Upper lobe of left lung (tissue), 6 donors: ENCODE results near the gene CTSH. TPM values are rescaled to one million over a fixed set of nuclear protein-coding genes. Genes with fewer than 3 reads are reported as not detected.
A peak's percentile ranks its signal among the peaks of the same experiment; 100 is the strongest.
"Not testable (repeated sequence)": the region's sequence is repeated elsewhere in the genome, so short reads cannot be mapped to it uniquely, and the experiment has no call there.

Experiments
- ATAC-seq, 2 donors: fragments of 200-7000 bp; cut with Tn5 transposase; one replicate each; pipeline ENCODE4 v1.9.1; 2022; ENCODE audit warnings: mild to moderate bottlenecking in 2 of 2, moderate library complexity in 2 of 2; ENCODE audit not compliant: low FRiP score in 2 of 2
- DNase-seq, 2 donors: peaks; one replicate each; pipeline ENCODE4 v3.0.0-alpha.2; 2019 to 2020
- H3K27ac ChIP-seq, 4 donors: fragments of 200-600 bp; sonication (generic); one replicate each; pipeline ENCODE4 v1.5.1; 2016 to 2019
- H3K27me3 ChIP-seq, 4 donors: fragments of 200-600 bp; sonication (generic); one replicate each; pipeline ENCODE4 v1.5.1; 2017 to 2019
- H3K36me3 ChIP-seq, 4 donors: fragments of 200-600 bp; sonication (generic); one replicate each; pipeline ENCODE4 v1.5.1; 2016 to 2019
- H3K4me1 ChIP-seq, 4 donors: fragments of 200-600 bp; sonication (generic); one replicate each; pipeline ENCODE4 v1.5.1; 2018 to 2019
- H3K4me3 ChIP-seq, 4 donors: fragments of 200-600 bp; sonication (generic); one replicate each; pipeline ENCODE4 v1.5.1; 2017 to 2019; ENCODE audit warnings: mild to moderate bottlenecking in 2 of 4, moderate library complexity in 1 of 4
- H3K9me3 ChIP-seq, 4 donors: fragments of 200-600 bp; sonication (generic); one replicate each; pipeline ENCODE4 v1.5.1; 2018 to 2019
- CTCF ChIP-seq, 6 experiments: fragments of 450-650 bp in 4 of 6; fragments of 200-600 bp in 2 of 6; sonication (generic) in 2 of 6; IDR thresholded peaks; one replicate each; pipeline ENCODE4 v1.5.1; 2016 to 2019; ENCODE audit warnings: antibody characterized with exemption in 6 of 6
- EP300 ChIP-seq, 4 donors: sonication (generic); formaldehyde crosslinking; IDR thresholded peaks; one replicate each; pipeline ENCODE4 v1.5.1; 2017; ENCODE audit warnings: antibody characterized with exemption in 4 of 4, control low read depth in 2 of 4
- POLR2A ChIP-seq, 4 donors: fragments of 450-650 bp; IDR thresholded peaks; one replicate each; pipeline ENCODE4 v1.5.1; 2016 to 2017; ENCODE audit warnings: antibody characterized with exemption in 4 of 4, mild to moderate bottlenecking in 2 of 4
- POLR2AphosphoS5 ChIP-seq, 2 donors: sonication (generic); formaldehyde crosslinking; IDR thresholded peaks; one replicate each; pipeline ENCODE4 v1.5.1; 2017; ENCODE audit warnings: antibody characterized with exemption in 2 of 2
- whole genome bisulfite sequencing, 2 donors: methylation state at CpG; one replicate each; pipeline ENCODE4 v1.1.5; 2017 to 2018; 5-methylcytosine and 5-hydroxymethylcytosine counted together
- total RNA-seq, 6 donors: library from RNA; depleted of rRNA in 4 of 6; stranded (reverse); fragments of >200 nt in 4 of 6; gene quantifications; one replicate each; pipeline versions ENCODE4 v1.1.0 to v1.2.1, GENCODE V29; 2016 to 2021
- donor health status: DM: no; HTN: no; CAD: no; lungs with moderate emphysema.
- donor health status: DM: no; HTN: yes; CAD: no; lungs with severe emphysema.

The CTSH gene
- total RNA-seq, 6 donors from 2014 or later, result 699 to 3,907 (median 1,498) TPM

- H3K9me3 ChIP-seq, result no peaks in the 10 kb centered on the region
- H3K27ac ChIP-seq, result peak overlapping the region in 1 of 4 donors; percentile 44
- DNase-seq (no peak), ATAC-seq (no peak)
- TF ChIP-seq CTCF (IDR thresholded peaks at IDR 0.05) (no peak), EP300 (IDR thresholded peaks at IDR 0.05) (no peak), POLR2A (IDR thresholded peaks at IDR 0.05) (no peak), POLR2AphosphoS5 (IDR thresholded peaks at IDR 0.05) (no peak)
- peaks cover 5 to 34% (median 22%) of the 10 kb centered on the region in 4 donors for H3K4me1 ChIP-seq
- peaks cover 15 to 95% (median 47%) of the 10 kb centered on the region in 4 donors for H3K36me3 ChIP-seq
- H3K27me3 ChIP-seq, result no peaks in the 10 kb centered on the region
- H3K4me3 ChIP-seq, result no peak overlapping the region
- WGBS, 2 donors, result 83 to 89% methylated on average over 6 of the region's 6 CpGs
Observed at GRCh38 chr15:78904599-78905358, 40.1 kb downstream of the CTSH start.

GRCh38 chr15:78902281-78903032, 42.4 kb downstream of the CTSH start:
- Histone ChIP-seq H3K27ac (peak overlapping the region; percentile 4 to 58 (median 38)), H3K36me3 (peaks cover 25 to 98% (median 58%) of the 10 kb centered on the region in 4 donors), H3K4me1 (peaks cover 5 to 27% (median 22%) of the 10 kb centered on the region in 4 donors)
- TF ChIP-seq POLR2AphosphoS5 (IDR thresholded peaks at IDR 0.05), result peak in 1 of 2 donors; percentile 48
- H3K9me3 ChIP-seq, H3K4me3 ChIP-seq, H3K27me3 ChIP-seq, ATAC-seq, DNase-seq: not testable (repeated sequence)
- 58 to 66% methylated on average over 13 of the region's 13 CpGs for WGBS, 2 donors

GRCh38 chr15:78900819-78901533, 43.9 kb downstream of the CTSH start:
- peaks cover 25 to 99% (median 63%) of the 10 kb centered on the region in 4 donors for H3K36me3 ChIP-seq

GRCh38 chr15:78898540-78898939, 46.3 kb downstream of the CTSH start:
- TF ChIP-seq POLR2A (IDR thresholded peaks at IDR 0.05), result no peak
- no peak for DNase-seq
- Histone ChIP-seq H3K36me3 (peaks cover 30 to 100% (median 65%) of the 10 kb centered on the region in 4 donors), H3K27ac (no peak overlapping the region), H3K4me1 (peaks cover 5 to 15% (median 12%) of the 10 kb centered on the region in 4 donors), H3K9me3 (no peaks in the 10 kb centered on the region), H3K4me3 (no peak overlapping the region), H3K27me3 (no peaks in the 10 kb centered on the region)
- 77 to 87% methylated on average over 4 of the region's 4 CpGs for WGBS, 2 donors
- no peak for ATAC-seq

More at GRCh38 chr15:78900819-78901533, 43.9 kb downstream of the CTSH start:
- WGBS, 2 donors, result 89 to 96% methylated on average over 14 of the region's 14 CpGs
- H3K4me1 ChIP-seq, result peaks cover 5 to 23% (median 18%) of the 10 kb centered on the region in 4 donors
- peak overlapping the region in 1 of 4 donors; percentile 58 for H3K27ac ChIP-seq
- H3K27me3 ChIP-seq, H3K9me3 ChIP-seq, DNase-seq, H3K4me3 ChIP-seq, ATAC-seq: not testable (repeated sequence)

- Histone ChIP-seq H3K9me3 (no peaks in the 10 kb centered on the region), H3K27me3 (no peaks in the 10 kb centered on the region), H3K27ac (no peak overlapping the region), H3K36me3 (peaks cover 47 to 100% (median 69%) of the 10 kb centered on the region in 4 donors), H3K4me3 (no peak overlapping the region), H3K4me1 (no peaks in the 10 kb centered on the region)
- 69 to 77% methylated on average over 3 of the region's 3 CpGs for WGBS, 2 donors
- ATAC-seq (no peak), DNase-seq (no peak)
- TF ChIP-seq EP300 (IDR thresholded peaks at IDR 0.05), result no peak
- TF ChIP-seq POLR2AphosphoS5 (IDR thresholded peaks at IDR 0.05), result no peak
- TF ChIP-seq CTCF (IDR thresholded peaks at IDR 0.05), result no peak
- TF ChIP-seq POLR2A (IDR thresholded peaks at IDR 0.05), result no peak
Observed at GRCh38 chr15:78895471-78895870, 49.4 kb downstream of the CTSH start.

- TF ChIP-seq POLR2AphosphoS5 (IDR thresholded peaks at IDR 0.05) (no peak), CTCF (IDR thresholded peaks at IDR 0.05) (no peak), POLR2A (IDR thresholded peaks at IDR 0.05) (no peak), EP300 (IDR thresholded peaks at IDR 0.05) (no peak)
- H3K4me3 ChIP-seq, result no peak overlapping the region
- no peak overlapping the region for H3K27ac ChIP-seq
- H3K36me3 ChIP-seq, result peaks cover 41 to 100% (median 62%) of the 10 kb centered on the region in 4 donors
- ATAC-seq (no peak), DNase-seq (no peak)
- no peaks in the 10 kb centered on the region for H3K27me3 ChIP-seq
- WGBS, 2 donors, result 81 to 85% methylated on average over 2 of the region's 2 CpGs
- no peaks in the 10 kb centered on the region for H3K4me1 ChIP-seq
- H3K9me3 ChIP-seq, result no peaks in the 10 kb centered on the region
Observed at GRCh38 chr15:78893538-78893937, 51.3 kb downstream of the CTSH start.
